Stimulated activated CD4-positive, alpha-beta T cell treated with anti-CD3 and anti-CD28 coated beads, TNF-alpha, amount 100 ng/mL, for 1 hour (primary cell): ENCODE results near the gene ATE1.
"Not testable (repeated sequence)": the region's sequence is repeated elsewhere in the genome, so short reads cannot be mapped to it uniquely, and the experiment has no call there.

Source experiments
- DNase-seq, 3 donors: peaks; one replicate each; pipeline ENCODE4 v3.0.0-alpha.2; 2020; ENCODE audit warnings: low read depth in 3 of 3, low spot score in 1 of 3

Gene ATE1

DNA sequence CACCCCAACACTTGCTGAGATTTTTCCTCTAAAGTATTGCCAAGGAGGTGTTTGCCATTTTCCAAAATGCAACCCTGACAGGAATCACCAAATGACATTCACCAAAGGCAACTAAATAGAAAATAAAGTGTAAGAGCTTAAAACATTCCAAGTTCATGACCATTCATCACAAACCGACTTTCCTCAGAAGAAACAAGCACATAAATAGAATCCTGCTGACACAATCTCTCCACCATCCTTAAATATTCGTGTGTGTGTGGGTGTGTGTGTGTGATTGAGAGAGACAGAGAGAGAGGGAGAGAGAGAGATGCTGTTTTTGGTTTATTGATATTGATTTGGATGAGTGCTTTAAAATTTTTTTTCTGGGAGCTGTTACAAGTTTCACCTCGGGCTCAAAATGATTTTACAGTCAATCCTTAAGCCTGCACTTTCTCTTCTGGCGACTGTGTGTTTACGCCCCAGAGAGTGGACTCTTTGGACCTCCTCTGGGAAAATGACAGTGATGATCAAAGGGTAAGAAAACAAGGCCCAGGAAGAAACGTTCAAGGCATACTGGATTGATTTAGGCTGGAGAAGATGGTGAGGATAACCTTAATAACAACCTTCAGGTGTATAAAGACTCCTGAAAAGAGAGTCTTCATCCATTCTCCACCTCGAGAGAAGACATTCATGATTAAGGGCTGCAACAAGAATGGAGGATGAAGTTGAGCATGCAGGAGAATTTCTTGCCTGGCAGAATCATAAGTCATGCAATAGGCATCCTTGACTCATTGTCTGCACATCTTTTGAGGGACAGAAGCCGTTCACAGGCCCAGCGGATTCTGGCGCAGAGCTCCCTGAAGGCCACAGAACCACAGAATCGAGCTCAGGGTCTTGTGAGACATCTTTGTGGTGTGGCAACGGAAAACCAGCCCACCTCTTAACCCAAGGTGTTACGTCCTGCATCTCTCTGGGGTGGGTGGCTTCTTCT is 225.2 kb downstream of the ATE1 start:
- DNase-seq = no peak

DNA sequence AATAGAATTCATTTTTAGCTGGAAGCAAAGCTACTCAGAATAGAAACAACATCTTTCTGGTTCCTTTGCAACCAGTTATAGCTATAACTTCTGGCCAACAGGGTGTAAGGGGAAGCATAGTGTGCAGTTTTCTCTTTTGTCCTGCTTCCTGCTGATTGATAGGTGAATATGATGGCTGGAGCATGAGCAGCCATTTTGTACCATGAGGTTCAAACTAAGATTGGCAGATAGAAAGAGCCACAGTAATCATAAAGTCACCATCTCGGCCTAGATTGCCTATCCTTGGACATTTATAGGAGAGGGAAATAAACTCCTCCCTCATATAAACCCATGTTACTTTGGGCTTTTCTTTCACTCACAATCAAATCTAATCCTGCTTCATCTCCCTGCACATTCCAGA is 227.4 kb downstream of the ATE1 start:
- DNase-seq = no peak

DNA sequence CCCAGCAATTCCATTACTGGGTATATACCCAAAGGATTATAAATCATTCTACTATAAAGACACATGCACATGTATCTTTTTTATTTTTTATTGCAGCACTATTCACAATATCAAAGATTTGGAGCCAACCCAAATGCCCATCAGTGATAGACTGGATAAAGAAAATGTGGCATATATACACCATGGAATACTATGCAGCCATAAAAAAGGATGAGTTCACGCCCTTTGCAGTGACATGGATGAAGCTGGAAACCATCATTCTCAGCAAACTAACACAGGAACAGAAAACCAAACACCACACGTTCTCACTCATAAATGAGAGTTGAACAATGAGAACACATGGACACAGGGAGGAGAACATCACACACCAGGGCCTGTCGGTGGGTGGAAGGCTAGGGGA is 228.1 kb downstream of the ATE1 start:
- DNase-seq = not testable (repeated sequence)

DNA sequence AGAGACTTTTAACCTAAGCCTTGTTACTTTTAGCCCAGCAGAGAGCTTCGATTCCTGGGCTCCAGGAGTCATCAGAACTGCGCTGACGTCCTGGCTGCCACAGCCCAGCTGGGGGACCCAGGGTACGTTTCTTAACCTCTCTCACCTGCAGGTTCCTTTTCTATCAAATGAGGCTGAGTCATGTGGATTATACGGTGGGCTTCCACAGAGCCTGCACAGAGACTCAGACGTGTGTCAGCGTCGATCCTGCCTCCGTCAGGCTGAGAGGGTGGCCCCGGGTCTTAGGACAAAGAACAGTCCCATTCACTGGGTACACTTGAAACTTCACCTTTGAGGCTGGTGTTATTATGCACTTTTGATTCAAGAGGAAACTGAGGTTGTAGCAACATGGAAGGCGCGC is 228.9 kb downstream of the ATE1 start:
- no peak for DNase-seq

- DNase-seq = no peak
These were observed 229.5 kb downstream of the ATE1 start for GRCh38 chr10:121698336-121698735.

GRCh38 chr10:121696854-121697253 is 231.0 kb downstream of the ATE1 start:
- no peak for DNase-seq

DNA sequence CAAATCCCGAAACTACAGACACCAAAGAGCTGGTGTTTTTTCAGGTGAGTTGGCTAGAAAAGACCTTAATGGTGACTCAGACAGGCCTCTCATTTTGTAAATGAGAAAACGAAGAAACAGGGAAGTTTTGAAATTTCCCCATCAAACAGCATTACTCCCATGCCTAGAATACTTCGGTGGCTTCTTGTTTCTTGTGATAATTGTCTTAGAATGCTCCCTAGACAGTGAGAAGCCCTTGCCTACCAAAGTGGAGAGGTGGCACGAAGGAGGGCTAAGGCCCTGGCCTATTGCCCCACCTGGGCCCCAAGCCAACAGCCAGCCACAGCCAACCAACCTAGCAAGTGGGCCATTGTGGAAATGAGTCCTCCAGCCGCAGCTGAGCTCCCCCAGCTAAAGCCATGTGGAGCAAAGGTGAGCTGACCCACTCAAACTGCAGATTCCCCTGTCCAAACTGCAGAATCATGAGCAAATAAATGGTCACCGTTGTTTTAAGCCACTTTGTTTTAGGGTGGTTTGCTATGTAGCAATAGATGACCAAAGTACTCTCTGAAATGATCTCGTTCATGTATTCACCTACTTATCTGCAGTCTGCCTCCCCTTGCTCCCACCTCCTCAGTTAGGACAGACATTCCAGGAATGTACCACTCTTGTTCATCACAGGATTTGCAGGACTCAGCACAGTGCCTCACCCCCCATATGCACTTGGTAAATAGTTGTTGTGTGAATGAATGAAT is 231.9 kb downstream of the ATE1 start:
- no peak for DNase-seq

GRCh38 chr10:121694966-121695643 is 232.7 kb downstream of the ATE1 start:
- DNase-seq = no peak

- no peak for DNase-seq
These were observed 233.4 kb downstream of the ATE1 start for GRCh38 chr10:121694327-121694965.

DNA sequence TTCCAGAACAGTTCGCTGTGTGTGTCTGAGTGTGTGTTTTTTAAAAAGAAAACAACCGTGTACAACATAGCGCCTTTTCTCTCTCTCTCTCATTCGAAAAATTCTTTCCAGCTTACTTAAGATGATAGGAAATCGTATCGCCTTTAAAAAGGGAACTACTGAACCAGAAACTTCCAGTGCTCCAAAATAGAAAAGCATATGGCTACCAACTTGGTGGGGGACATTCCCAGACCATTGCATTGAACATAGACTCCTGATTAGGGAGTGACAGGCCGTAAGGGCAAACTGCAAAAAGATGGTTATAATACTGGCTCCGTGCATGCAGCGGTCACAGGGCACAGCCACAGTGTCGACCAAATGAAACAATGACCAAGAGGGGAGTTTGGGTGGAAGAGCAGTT is 235.2 kb downstream of the ATE1 start:
- DNase-seq = no peak

- no peak for DNase-seq
These were observed 236.9 kb downstream of the ATE1 start for GRCh38 chr10:121690970-121691369.
